Liver (tissue), 3 donors: ENCODE measurements around the gene TEX11.

Experiments used
- ATF3 ChIP-seq: IDR thresholded peaks from 2 replicates; pipeline ENCODE4 v1.6.1; 2016; ENCODE audit warnings: antibody characterized with exemption
- CTCF ChIP-seq: fragments of 150-350 bp; IDR thresholded peaks from 2 replicates; pipeline ENCODE4 v1.5.1; 2017; ENCODE audit warnings: improper control_type of control experiment, low read depth, low read length; ENCODE audit not compliant: missing input control
- TAF1 ChIP-seq: conservative IDR thresholded peaks from 2 replicates; pipeline ENCODE4 v1.6.1; 2016; ENCODE audit warnings: antibody characterized with exemption, mild to moderate bottlenecking
- donor health status: healthy.
- donor health status: healthy.

GRCh38 chrX:70954871-70955270 is 46.4 kb upstream of the TEX11 start:
- TF ChIP-seq ATF3 (no peak), CTCF (no peak), TAF1 (no peak)
